MCF 10A (cell line): Measurements from ENCODE around the gene GATAD2B. TPM values are rescaled to one million over a fixed set of nuclear protein-coding genes. Genes with fewer than 3 reads are reported as not detected.
A peak's percentile ranks its signal among the peaks of the same experiment; 100 is the strongest.

Experiments used
- BruUV-seq: library from RNA; stranded (reverse); fragments of 400-500 nt; replicated peaks from 2 replicates; lab custom pipeline; 2021; lab: Mats Ljungman, UMichigan
- CTCF ChIA-PET: fragments of 300-600 bp; sonication (Branson Sonifier 250); formaldehyde crosslinking; extraction: SDS; loops from one replicate; lab custom pipeline; 2021; ENCODE audit warnings: antibody characterized with exemption, inconsistent platforms; lab: Yijun Ruan, JAX
- POLR2A ChIA-PET: fragments of 300-600, 350-650 bp; sonication (Branson Sonifier 250); formaldehyde crosslinking; extraction: SDS; loops from one replicate; lab custom pipeline; 2020; ENCODE audit warnings: antibody characterized with exemption, inconsistent platforms; lab: Yijun Ruan, JAX
- DNase-seq: peaks from one replicate; pipeline ENCODE4 v3.0.0-alpha.2; 2018; ENCODE audit not compliant: unreplicated experiment
- H3K27ac Mint-ChIP-seq: one replicate; pipeline ENCODE4 v1.8.0; 2022; ENCODE audit warnings: mild to moderate bottlenecking, low read depth, mixed read lengths; ENCODE audit not compliant: unreplicated experiment
- H3K27me3 Mint-ChIP-seq: one replicate; pipeline ENCODE4 v1.8.0; 2022; ENCODE audit warnings: mixed read lengths; ENCODE audit not compliant: insufficient read depth, unreplicated experiment
- H3K36me3 Mint-ChIP-seq: one replicate; pipeline ENCODE4 v1.8.0; 2022; ENCODE audit warnings: mild to moderate bottlenecking, moderate library complexity, mixed read lengths; ENCODE audit not compliant: insufficient read depth, unreplicated experiment
- H3K4me1 Mint-ChIP-seq: one replicate; pipeline ENCODE4 v1.8.0; 2022; ENCODE audit warnings: mixed read lengths; ENCODE audit not compliant: insufficient read depth, unreplicated experiment
- H3K4me3 Mint-ChIP-seq: one replicate; pipeline ENCODE4 v1.8.0; 2022; ENCODE audit warnings: mild to moderate bottlenecking, moderate library complexity, mixed read lengths; ENCODE audit not compliant: unreplicated experiment
- H3K9me3 Mint-ChIP-seq: one replicate; pipeline ENCODE4 v1.8.0; 2022; ENCODE audit warnings: mixed read lengths; ENCODE audit not compliant: unreplicated experiment
- intact Hi-C: fragments of 100-400 bp; cut with micrococcal nuclease; formaldehyde crosslinking; loops from 2 replicates; pipeline ENCODE4 v1.14.1; 2022
- total RNA-seq: library from RNA; stranded (reverse); gene quantifications from 2 replicates; pipeline ENCODE4 v1.2.3, GENCODE V29; 2022
- TF ChIP-seq, protein P1 (sequence below): fragments of 200-600 bp; IDR thresholded peaks from one replicate; pipeline ENCODE4 v1.8.0; 2022; ENCODE audit warnings: antibody characterized with exemption, mild to moderate bottlenecking; ENCODE audit not compliant: unreplicated experiment

The GATAD2B gene
- total RNA-seq, 1 experiment from 2014 or later, result 95.5 TPM

DNA sequence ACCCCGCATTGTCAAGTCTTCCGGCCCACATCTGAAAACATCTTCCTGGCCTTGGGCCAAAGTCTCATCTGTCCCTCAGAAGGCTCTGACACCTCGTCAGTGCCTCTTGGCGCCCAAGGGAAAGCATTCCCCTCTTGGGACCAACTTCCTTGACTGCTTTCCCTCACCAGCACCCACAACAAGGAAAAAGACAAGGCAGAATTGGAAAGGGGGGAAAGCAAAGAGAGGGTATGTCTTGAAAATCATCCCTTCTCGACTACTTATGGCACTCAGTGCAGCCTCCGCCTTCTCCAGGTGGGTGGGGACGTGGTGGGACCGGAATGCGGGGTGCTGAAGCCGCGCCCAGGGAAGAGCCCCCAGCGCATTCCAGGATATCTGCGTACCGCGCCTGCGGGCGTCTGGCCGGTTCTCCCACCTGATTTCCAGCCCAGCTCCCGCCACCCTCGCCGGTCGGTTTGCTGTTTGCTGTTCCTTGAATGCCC, 41.1 kb upstream of the GATAD2B start:
- ChIA-PET CTCF (interaction anchor here (0.6 to 5.1 kb wide), 7 partner anchors 16 to 166 kb away, joined by 3 to 40 read pairs (median 3); partner anchors contain the start of genes DENND4B and RAB13), POLR2A (interaction anchor here (0.6 to 16.6 kb wide), 28 partner anchors 12 to 1009 kb away, joined by 3 to 647 read pairs (median 5); partner anchors contain the start of genes CHTOP, CRTC2, DENND4B and GATAD2B)
- Mint-ChIP-seq H3K4me3 (peak overlapping the region; percentile 73), H3K9me3 (no peaks in the 10 kb centered on the region), H3K27me3 (no peaks in the 10 kb centered on the region), H3K27ac (peak overlapping the region; percentile 72), H3K4me1 (peaks cover 58% of the 10 kb centered on the region), H3K36me3 (peaks cover 54% of the 10 kb centered on the region)
- TF ChIP-seq, protein P1, sequence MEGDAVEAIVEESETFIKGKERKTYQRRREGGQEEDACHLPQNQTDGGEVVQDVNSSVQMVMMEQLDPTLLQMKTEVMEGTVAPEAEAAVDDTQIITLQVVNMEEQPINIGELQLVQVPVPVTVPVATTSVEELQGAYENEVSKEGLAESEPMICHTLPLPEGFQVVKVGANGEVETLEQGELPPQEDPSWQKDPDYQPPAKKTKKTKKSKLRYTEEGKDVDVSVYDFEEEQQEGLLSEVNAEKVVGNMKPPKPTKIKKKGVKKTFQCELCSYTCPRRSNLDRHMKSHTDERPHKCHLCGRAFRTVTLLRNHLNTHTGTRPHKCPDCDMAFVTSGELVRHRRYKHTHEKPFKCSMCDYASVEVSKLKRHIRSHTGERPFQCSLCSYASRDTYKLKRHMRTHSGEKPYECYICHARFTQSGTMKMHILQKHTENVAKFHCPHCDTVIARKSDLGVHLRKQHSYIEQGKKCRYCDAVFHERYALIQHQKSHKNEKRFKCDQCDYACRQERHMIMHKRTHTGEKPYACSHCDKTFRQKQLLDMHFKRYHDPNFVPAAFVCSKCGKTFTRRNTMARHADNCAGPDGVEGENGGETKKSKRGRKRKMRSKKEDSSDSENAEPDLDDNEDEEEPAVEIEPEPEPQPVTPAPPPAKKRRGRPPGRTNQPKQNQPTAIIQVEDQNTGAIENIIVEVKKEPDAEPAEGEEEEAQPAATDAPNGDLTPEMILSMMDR, result no peak
- no TSS peak for BruUV-seq
- intact Hi-C loops, result loop anchor here (5.0 kb wide), 1 partner anchor 308 kb away; the partner anchor contains the start of gene HAX1
- DNase-seq, result no peak

DNA sequence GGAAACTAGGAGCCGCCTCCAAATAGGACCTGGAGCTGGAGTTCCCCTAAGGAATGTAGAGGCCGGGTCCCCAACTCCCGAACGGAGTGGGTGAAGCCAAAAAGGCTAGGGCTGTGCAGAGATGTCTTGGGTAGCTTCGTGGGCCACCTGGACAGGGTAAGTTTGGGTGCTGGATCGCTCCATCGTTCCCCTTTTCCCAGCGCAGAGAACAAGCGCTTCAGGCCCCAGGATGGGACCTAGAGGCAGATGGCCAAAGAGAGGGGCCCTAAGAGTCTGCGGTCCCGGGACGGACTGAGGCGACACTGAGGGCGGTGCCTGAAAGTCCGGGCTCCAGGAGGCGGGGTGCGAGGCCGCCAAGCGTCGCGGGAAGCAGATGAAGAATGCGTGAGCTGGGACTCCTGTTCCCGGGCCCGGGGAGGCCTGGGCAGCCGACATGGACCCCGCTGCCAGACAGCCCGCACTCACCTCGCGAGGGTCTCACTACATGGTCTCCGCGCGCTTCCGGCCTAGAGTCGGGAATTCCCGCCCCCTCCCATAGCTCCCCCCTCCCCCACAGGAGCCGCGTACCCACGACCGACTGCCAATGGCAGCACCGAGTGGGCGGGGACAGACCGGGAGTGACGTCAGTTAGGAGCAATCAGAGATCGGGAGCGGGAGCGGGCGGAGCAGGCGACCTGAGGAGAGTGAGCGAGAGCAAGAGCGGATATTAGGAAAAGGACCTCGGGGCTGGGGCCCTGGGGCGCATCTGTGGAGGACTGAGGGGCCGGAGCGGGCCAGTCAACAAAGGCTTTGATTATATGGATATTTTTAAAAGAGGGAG, 40.5 kb upstream of the GATAD2B start, which contains the start of gene SLC39A1:
SLC39A1 (minus strand) TSS at position 508 of the 820 bp plus-strand sequence. CDS start 822 bp downstream, outside the sequence.
- intact Hi-C loops, result loop anchor here (5.0 kb wide), 1 partner anchor 309 kb away; the partner anchor contains the start of gene HAX1

DNA sequence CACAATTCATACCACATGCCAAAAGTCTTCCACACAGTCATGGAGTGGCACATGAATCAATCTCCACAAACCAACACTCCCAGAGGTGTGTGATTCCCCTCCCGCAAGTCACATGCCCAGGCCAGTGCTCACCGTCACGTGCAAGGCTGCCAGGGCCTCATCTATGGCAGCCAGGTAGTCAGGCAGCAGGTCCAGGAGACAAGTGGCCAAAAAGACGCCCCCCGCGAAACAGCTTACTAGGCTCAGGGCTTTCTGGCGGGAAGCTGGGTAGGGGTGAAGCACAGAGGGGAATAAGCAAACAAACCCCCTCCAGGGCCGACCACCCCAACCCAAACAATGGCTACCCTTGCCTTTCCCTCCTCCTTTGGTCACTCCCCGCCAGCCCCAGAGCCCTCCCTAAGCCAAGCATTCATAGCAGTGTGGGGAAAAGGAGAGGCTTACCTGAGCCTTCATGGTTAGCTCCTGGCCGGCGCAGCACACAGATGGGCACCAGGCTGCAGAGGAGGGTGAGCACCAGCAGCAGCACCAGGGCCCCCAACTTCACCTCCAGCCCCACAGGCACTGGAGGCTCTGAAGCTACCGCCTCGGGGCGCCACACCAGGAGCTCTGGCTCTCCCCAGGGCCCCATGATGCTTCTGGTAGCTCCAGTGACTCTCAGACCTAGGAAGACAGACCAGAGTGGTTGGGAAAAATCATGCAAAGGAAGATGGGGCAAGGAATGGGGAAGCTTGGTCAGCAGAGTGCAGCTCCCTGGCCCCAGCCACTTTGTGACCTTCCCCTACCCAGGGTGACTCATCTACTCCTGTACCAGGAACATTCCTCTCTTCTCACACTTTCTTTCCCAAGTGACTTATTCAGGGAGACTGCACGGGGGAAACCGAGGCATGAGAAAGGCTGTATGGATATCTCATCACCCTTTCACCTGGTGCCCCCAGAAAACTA, 39.6 kb upstream of the GATAD2B start:
- DNase-seq, result peak; percentile 72
- peaks cover 51% of the 10 kb centered on the region for H3K36me3 Mint-ChIP-seq
- H3K9me3 Mint-ChIP-seq, result no peaks in the 10 kb centered on the region
- ChIA-PET POLR2A (interaction anchor here (0.6 to 16.6 kb wide), 34 partner anchors 11 to 1173 kb away, joined by 3 to 647 read pairs (median 5); partner anchors contain the start of genes CHTOP, CRTC2, DENND4B and GATAD2B), CTCF (interaction anchor here (0.5 to 5.1 kb wide), 14 partner anchors 8 to 258 kb away, joined by 3 to 40 read pairs (median 4); partner anchors contain the start of genes DENND4B, JTB, RAB13 and TPM3)
- TF ChIP-seq, protein P1, result no peak
- BruUV-seq, result no TSS peak
- H3K27ac Mint-ChIP-seq, result peak overlapping the region; percentile 72
- intact Hi-C loops, result loop anchor here (5.0 kb wide), 1 partner anchor 310 kb away; the partner anchor contains the start of gene HAX1
- H3K27me3 Mint-ChIP-seq, result no peaks in the 10 kb centered on the region
- H3K4me1 Mint-ChIP-seq, result peaks cover 55% of the 10 kb centered on the region
- H3K4me3 Mint-ChIP-seq, result peak overlapping the region; percentile 73

More for the DNA sequence above, 40.5 kb upstream of the GATAD2B start, which contains the start of gene SLC39A1:
- Mint-ChIP-seq H3K4me1 (peaks cover 58% of the 10 kb centered on the region), H3K27ac (peak within 1 kb of the TSS; percentile 72), H3K4me3 (peak within 1 kb of the TSS; percentile 73), H3K27me3 (no peaks in the 10 kb centered on the region), H3K9me3 (no peaks in the 10 kb centered on the region), H3K36me3 (peaks cover 57% of the 10 kb centered on the region)
- TSS peak; percentile 22 for BruUV-seq
- ChIA-PET POLR2A (interaction anchor here (0.5 to 16.6 kb wide), 43 partner anchors 12 to 1172 kb away, joined by 3 to 647 read pairs (median 4); partner anchors contain the start of genes CHTOP, CRTC2, DENND4B and GATAD2B), CTCF (interaction anchor here (0.5 to 5.1 kb wide), 13 partner anchors 11 to 165 kb away, joined by 3 to 40 read pairs (median 4); partner anchors contain the start of genes DENND4B, JTB and RAB13)
- DNase-seq, result peak; percentile 99
- TF ChIP-seq, protein P1, result no peak
